ENCODE data around the gene MSRB2. TPM values are rescaled to one million over a fixed set of nuclear protein-coding genes. Genes with fewer than 3 reads are reported as not detected.

The MSRB2 gene
- total RNA-seq, 2 experiments from 2014 or later = 6.9 to 9.1 TPM

DNA sequence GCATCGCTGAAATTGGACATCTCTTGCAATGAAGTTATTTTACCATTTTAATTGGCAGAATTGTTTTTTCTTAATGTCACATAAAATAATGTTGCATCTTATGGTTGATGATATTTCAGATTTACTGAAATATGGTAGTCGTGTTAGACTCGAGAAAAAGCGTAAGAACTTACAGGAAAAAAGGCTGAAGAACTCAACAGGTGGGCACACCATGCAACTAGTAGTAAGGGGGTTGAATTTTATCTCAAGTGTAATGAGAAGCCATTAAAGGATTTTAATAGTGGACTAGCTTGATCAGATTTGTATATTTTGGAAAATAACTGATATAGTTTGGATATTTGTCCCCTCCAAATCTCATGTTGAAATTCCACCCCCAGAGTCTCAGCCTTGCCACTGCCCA, 41.1 kb downstream of the MSRB2 start:
- no peak for ATAC-seq
- DNase-seq = no peak
- no peak overlapping the region for H3K27ac Mint-ChIP-seq
- H3K36me3 Mint-ChIP-seq (ENCODE audit: low read depth) = no peaks in the 10 kb centered on the region
- H3K4me1 Mint-ChIP-seq (ENCODE audit: low read depth) = no peaks in the 10 kb centered on the region
- H3K4me3 Mint-ChIP-seq = no peak overlapping the region
- POLR2A ChIA-PET = no interaction called here
- intact Hi-C loops (cut with micrococcal nuclease) = no loop called here
- no peaks in the 10 kb centered on the region for H3K9me3 Mint-ChIP-seq
- CTCF ChIA-PET = interaction anchor here (1.1 kb wide), 1 partner anchor 21 kb away, joined by 3 read pairs; no protein-coding TSS in a partner anchor
- H3K27me3 Mint-ChIP-seq = peaks cover 4% of the 10 kb centered on the region
- TF ChIP-seq, protein P1, sequence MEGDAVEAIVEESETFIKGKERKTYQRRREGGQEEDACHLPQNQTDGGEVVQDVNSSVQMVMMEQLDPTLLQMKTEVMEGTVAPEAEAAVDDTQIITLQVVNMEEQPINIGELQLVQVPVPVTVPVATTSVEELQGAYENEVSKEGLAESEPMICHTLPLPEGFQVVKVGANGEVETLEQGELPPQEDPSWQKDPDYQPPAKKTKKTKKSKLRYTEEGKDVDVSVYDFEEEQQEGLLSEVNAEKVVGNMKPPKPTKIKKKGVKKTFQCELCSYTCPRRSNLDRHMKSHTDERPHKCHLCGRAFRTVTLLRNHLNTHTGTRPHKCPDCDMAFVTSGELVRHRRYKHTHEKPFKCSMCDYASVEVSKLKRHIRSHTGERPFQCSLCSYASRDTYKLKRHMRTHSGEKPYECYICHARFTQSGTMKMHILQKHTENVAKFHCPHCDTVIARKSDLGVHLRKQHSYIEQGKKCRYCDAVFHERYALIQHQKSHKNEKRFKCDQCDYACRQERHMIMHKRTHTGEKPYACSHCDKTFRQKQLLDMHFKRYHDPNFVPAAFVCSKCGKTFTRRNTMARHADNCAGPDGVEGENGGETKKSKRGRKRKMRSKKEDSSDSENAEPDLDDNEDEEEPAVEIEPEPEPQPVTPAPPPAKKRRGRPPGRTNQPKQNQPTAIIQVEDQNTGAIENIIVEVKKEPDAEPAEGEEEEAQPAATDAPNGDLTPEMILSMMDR (IDR thresholded peaks at IDR 0.05) = no peak

DNA sequence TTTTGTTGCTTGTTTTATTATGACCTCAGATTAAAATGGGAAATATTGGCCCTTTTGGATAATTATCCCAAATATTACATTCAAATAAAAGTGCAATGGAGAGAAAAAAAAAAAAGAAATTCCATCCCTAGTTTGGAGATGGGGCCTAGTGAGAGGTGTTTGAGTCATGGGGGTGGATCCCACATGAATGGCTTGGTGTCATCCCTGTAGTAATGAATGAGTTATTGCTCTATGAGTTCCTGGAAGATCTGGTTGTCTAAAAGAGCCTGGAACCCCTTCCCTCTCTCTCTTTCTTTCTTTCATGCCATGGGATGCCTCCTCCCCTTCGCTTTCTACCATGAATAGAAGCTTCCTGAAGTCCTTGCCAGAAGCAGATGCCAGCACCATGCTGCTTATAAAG, 44.3 kb downstream of the MSRB2 start:
- ChIA-PET POLR2A (no interaction called here), CTCF (no interaction called here)
- intact Hi-C loops (cut with micrococcal nuclease) = no loop called here
- no peaks in the 10 kb centered on the region for H3K36me3 Mint-ChIP-seq (ENCODE audit: low read depth)
- TF ChIP-seq, protein P1 (IDR thresholded peaks at IDR 0.05) = no peak
- H3K27ac Mint-ChIP-seq = no peak overlapping the region
- no peaks in the 10 kb centered on the region for H3K9me3 Mint-ChIP-seq
- no peaks in the 10 kb centered on the region for H3K4me1 Mint-ChIP-seq (ENCODE audit: low read depth)
- no peak for DNase-seq
- H3K4me3 Mint-ChIP-seq = no peak overlapping the region
- peaks cover 6% of the 10 kb centered on the region for H3K27me3 Mint-ChIP-seq
- no peak for ATAC-seq

DNA sequence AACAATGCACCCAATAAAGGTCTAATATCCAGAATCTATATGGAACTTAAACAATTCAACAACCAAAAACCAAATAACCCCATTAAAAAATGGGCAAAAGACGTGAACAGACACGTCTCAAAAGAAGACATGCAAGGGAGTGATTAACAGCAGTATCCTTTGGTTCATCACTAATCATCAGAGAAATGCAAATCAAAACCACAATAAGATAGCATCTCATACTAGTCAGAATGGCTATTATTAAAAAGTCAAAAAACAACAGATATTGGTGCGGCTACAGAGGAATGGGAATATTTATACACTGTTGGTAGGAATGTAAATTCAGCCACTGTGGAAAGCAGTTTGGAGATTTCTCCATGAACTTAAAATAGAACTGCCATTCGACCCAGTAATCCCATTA, 46.6 kb downstream of the MSRB2 start:
- ATAC-seq (no peak), DNase-seq (no peak)
- TF ChIP-seq, protein P1 (IDR thresholded peaks at IDR 0.05) = no peak
- Mint-ChIP-seq H3K36me3 (ENCODE audit: low read depth) (no peaks in the 10 kb centered on the region), H3K27ac (no peak overlapping the region), H3K4me1 (ENCODE audit: low read depth) (no peaks in the 10 kb centered on the region), H3K4me3 (no peak overlapping the region), H3K9me3 (no peaks in the 10 kb centered on the region), H3K27me3 (peaks cover 6% of the 10 kb centered on the region)
- ChIA-PET POLR2A (no interaction called here), CTCF (no interaction called here)
- intact Hi-C loops (cut with micrococcal nuclease) = no loop called here

DNA sequence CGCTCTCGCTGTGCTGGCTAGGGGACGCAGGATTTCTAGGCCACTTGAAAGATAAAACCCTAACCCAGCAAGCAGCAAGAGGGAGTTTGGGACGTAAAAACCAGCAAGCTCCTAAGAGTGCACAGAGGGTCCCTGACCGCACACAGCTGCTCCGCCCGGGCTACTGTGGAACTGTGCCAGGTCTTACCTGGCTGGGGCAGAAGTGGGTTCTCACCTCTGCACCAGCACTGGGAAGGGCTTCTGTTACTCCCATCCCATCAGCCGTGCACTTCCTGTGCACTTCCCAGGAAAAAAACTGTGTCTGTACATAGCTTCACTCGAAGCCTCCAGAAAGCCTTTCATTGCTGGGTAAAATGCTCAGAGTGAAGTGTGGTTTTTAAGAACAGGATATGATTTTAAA, 50.9 kb downstream of the MSRB2 start:
- CTCF ChIA-PET = interaction anchor here (1.3 to 3.8 kb wide), 2 partner anchors 12 to 14 kb away, joined by 3 to 20 read pairs; no protein-coding TSS in a partner anchor
- Mint-ChIP-seq H3K4me3 (no peak overlapping the region), H3K27ac (no peak overlapping the region), H3K36me3 (ENCODE audit: low read depth) (no peaks in the 10 kb centered on the region), H3K4me1 (ENCODE audit: low read depth) (no peaks in the 10 kb centered on the region), H3K9me3 (no peaks in the 10 kb centered on the region), H3K27me3 (peaks cover 10% of the 10 kb centered on the region)
- DNase-seq = no peak
- POLR2A ChIA-PET = interaction anchor here (0.8 kb wide), 1 partner anchor 27 kb away, joined by 3 read pairs; no protein-coding TSS in a partner anchor
- ATAC-seq = no peak
- intact Hi-C loops (cut with micrococcal nuclease) = no loop called here
- TF ChIP-seq, protein P1 (IDR thresholded peaks at IDR 0.05) = no peak

DNA sequence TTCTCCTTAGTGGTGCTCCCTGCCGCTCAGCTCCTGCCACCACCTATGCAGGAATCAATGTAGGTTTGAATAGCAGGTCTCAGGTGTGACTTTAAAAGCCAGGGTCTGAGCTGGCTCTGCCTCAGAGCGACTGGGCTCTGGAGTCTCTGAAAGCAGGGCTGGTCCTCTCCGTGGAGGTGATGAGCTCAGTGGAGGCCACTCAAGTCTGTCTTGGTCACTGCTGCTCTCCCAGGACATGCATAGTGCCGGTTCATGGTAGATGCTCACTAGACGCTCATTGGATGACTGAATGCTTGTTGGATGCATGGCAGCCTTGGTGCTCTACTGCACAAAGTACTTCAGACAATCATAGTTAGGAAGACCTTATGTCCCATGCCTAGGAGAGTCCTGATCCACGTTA, 51.7 kb downstream of the MSRB2 start:
- TF ChIP-seq, protein P1 (IDR thresholded peaks at IDR 0.05) = no peak
- ChIA-PET CTCF (interaction anchor here (1.3 to 3.8 kb wide), 2 partner anchors 11 to 13 kb away, joined by 3 to 20 read pairs; no protein-coding TSS in a partner anchor), POLR2A (interaction anchor here (0.8 kb wide), 1 partner anchor 28 kb away, joined by 3 read pairs; no protein-coding TSS in a partner anchor)
- no peak for ATAC-seq
- Mint-ChIP-seq H3K27me3 (peaks cover 12% of the 10 kb centered on the region), H3K4me3 (no peak overlapping the region), H3K4me1 (ENCODE audit: low read depth) (no peaks in the 10 kb centered on the region), H3K27ac (no peak overlapping the region), H3K9me3 (no peaks in the 10 kb centered on the region), H3K36me3 (ENCODE audit: low read depth) (no peaks in the 10 kb centered on the region)
- no peak for DNase-seq
- intact Hi-C loops (cut with micrococcal nuclease) = no loop called here

Data from activated CD8-positive, alpha-beta T cell treated with anti-CD3 and anti-CD28 coated beads for 36 hours (primary cell).